GM12878 (cell line): ENCODE measurements around the gene SYCE1L. TPM values are rescaled to one million over a fixed set of nuclear protein-coding genes. Genes with fewer than 3 reads are reported as not detected.

Experiments used
- ATAC-seq: fragments of 200-7000 bp; cut with Tn5 transposase; 3 replicates; pipeline ENCODE4 v1.9.1; 2020; ENCODE audit warnings: mild to moderate bottlenecking, moderate library complexity
- BruUV-seq: library from RNA; stranded (reverse); fragments of 400-500 nt; replicated peaks from 2 replicates; lab custom pipeline; 2021; lab: Mats Ljungman, UMichigan
- CTCF ChIA-PET: fragments of 300-600 bp; sonication (Branson Sonifier 250); formaldehyde crosslinking; extraction: SDS; loops from one replicate; lab custom pipeline; 2021; ENCODE audit warnings: inconsistent platforms; lab: Yijun Ruan, JAX
- POLR2A ChIA-PET: fragments of 350-600 bp; formaldehyde crosslinking; extraction: SDS; loops from one replicate; lab custom pipeline; 2021; ENCODE audit warnings: inconsistent platforms; lab: Charles Lee
- RAD21 ChIA-PET: fragments of 300-600 bp; sonication (Branson Sonifier 250); formaldehyde crosslinking; loops from one replicate; lab custom pipeline; 2023; ENCODE audit warnings: antibody characterized with exemption; ENCODE audit not compliant: unreplicated experiment; lab: Charles Lee
- SMC1A ChIA-PET: fragments of 300-600 bp; sonication (Branson Sonifier 250); formaldehyde crosslinking; loops from one replicate; lab custom pipeline; 2023; ENCODE audit not compliant: unreplicated experiment, uncharacterized antibody; lab: Charles Lee
- DNase-seq: peaks from one replicate; pipeline ENCODE4 v3.0.0-alpha.2; 2011; ENCODE audit warnings: low read depth, low spot score
- FAIRE-seq: peaks from 3 replicates; lab custom pipeline; 2011; peaks lifted over from hg19 to GRCh38; lab: Jason Lieb, UNC
- H2AFZ ChIP-seq: 2 replicates; pipeline ENCODE4 v1.6.0; 2011; ENCODE audit warnings: low read depth, low read length, control low read depth; ENCODE audit not compliant: control insufficient read depth
- H3K27ac ChIP-seq: 2 replicates; pipeline ENCODE4 v1.5.1; 2011; ENCODE audit warnings: control low read depth; ENCODE audit not compliant: control insufficient read depth, insufficient read depth
- H3K27me3 ChIP-seq, 2 experiments: replicated peaks in 1 of 2; 2 replicates each; pipeline versions ENCODE4 v1.6.0 to v1.6.1; 2011; ENCODE audit warnings: low read length in 1 of 2; ENCODE audit not compliant: control insufficient read depth in 2 of 2, insufficient read depth in 2 of 2
- H3K36me3 ChIP-seq, 2 experiments: 2 replicates each; pipeline ENCODE4 v1.5.1; 2011; ENCODE audit warnings: low read length in 1 of 2; ENCODE audit not compliant: control insufficient read depth in 2 of 2, insufficient read depth in 2 of 2
- H3K4me1 ChIP-seq: 2 replicates; pipeline ENCODE4 v1.6.1; 2011; ENCODE audit warnings: mild to moderate bottlenecking, low read length, moderate library complexity, mixed read lengths; ENCODE audit not compliant: control insufficient read depth, insufficient read depth
- H3K4me2 ChIP-seq: 2 replicates; pipeline ENCODE4 v1.6.0; 2011; ENCODE audit warnings: control low read depth; ENCODE audit not compliant: control insufficient read depth, insufficient read depth
- H3K4me3 ChIP-seq: fragments of 200-600 bp; sonication (generic); 2 replicates; pipeline ENCODE4 v1.5.1; 2016
- H3K79me2 ChIP-seq: 2 replicates; pipeline ENCODE4 v1.6.0; 2011; ENCODE audit warnings: low read length; ENCODE audit not compliant: control insufficient read depth, insufficient read depth
- H3K9ac ChIP-seq: 2 replicates; pipeline ENCODE4 v1.8.0; 2011; ENCODE audit warnings: low read length, control low read depth, mixed read lengths; ENCODE audit not compliant: control insufficient read depth, insufficient read depth
- H3K9me3 ChIP-seq: replicated peaks from 3 replicates; pipeline ENCODE4 v1.5.1; 2011; ENCODE audit warnings: mild to moderate bottlenecking, low read length; ENCODE audit not compliant: control insufficient read depth, insufficient read depth
- H4K20me1 ChIP-seq: 2 replicates; pipeline ENCODE4 v1.6.0; 2011; ENCODE audit not compliant: control insufficient read depth, insufficient read depth
- BCL11A ChIP-seq: IDR thresholded peaks from 2 replicates; pipeline ENCODE4 v1.6.1; 2011; ENCODE audit warnings: low read depth, low read length
- BCL3 ChIP-seq: IDR thresholded peaks from 2 replicates; pipeline ENCODE4 v1.6.1; 2011; ENCODE audit warnings: borderline replicate concordance, low read depth, mild to moderate bottlenecking, moderate library complexity, low read length; ENCODE audit not compliant: insufficient read depth, poor library complexity, severe bottlenecking
- CEBPZ ChIP-seq: fragments of 150-350 bp; IDR thresholded peaks from 2 replicates; pipeline ENCODE4 v1.6.1; 2016; ENCODE audit warnings: low read depth, low read length
- CHD4 ChIP-seq: fragments of 200-600 bp; sonication (generic); IDR thresholded peaks from 2 replicates; pipeline ENCODE4 v1.6.1; 2016; ENCODE audit warnings: mild to moderate bottlenecking
- DPF2 ChIP-seq: fragments of 450-650 bp; IDR thresholded peaks from 2 replicates; pipeline ENCODE4 v1.6.1; 2017; ENCODE audit warnings: mild to moderate bottlenecking
- MYC ChIP-seq: IDR thresholded peaks from 2 replicates; pipeline ENCODE4 v1.6.1; 2011; ENCODE audit warnings: mild to moderate bottlenecking, low read length, moderate library complexity, inconsistent platforms; ENCODE audit not compliant: insufficient read depth, insufficient replicate concordance, insufficient read length, severe bottlenecking
- NFYB ChIP-seq: IDR thresholded peaks from 2 replicates; pipeline ENCODE4 v1.6.1; 2011; ENCODE audit warnings: low read depth, mild to moderate bottlenecking, low read length, improper control_type of control experiment, moderate library complexity; ENCODE audit not compliant: insufficient read depth
- NKRF ChIP-seq: fragments of 450-650 bp; conservative IDR thresholded peaks from 2 replicates; pipeline ENCODE4 v1.6.1; 2017; ENCODE audit warnings: mild to moderate bottlenecking, moderate library complexity
- SMAD1 ChIP-seq: fragments of 450-650 bp; IDR thresholded peaks from 2 replicates; pipeline ENCODE4 v1.6.1; 2018; ENCODE audit warnings: mild to moderate bottlenecking, low read depth; ENCODE audit not compliant: partially characterized antibody
- SMAD5 ChIP-seq: IDR thresholded peaks from 2 replicates; pipeline ENCODE4 v1.6.1; 2016; ENCODE audit warnings: antibody characterized with exemption, low read depth
- STAT1 ChIP-seq: fragments of 450-650 bp; conservative IDR thresholded peaks from 2 replicates; pipeline ENCODE4 v1.6.1; 2014; ENCODE audit warnings: antibody characterized with exemption, mild to moderate bottlenecking
- TCF3 ChIP-seq: IDR thresholded peaks from 2 replicates; pipeline ENCODE4 v1.6.1; 2012; ENCODE audit warnings: low read depth, mild to moderate bottlenecking, low read length, borderline replicate concordance; ENCODE audit not compliant: insufficient read depth
- ZBTB4 ChIP-seq: fragments of 450-650 bp; formaldehyde crosslinking; IDR thresholded peaks from 2 replicates; pipeline ENCODE4 v1.4.0; 2022; ENCODE audit warnings: mild to moderate bottlenecking, moderate library complexity
- ZNF384 ChIP-seq: IDR thresholded peaks from 2 replicates; pipeline ENCODE4 v1.6.1; 2012; ENCODE audit warnings: low read depth, mild to moderate bottlenecking, low read length, improper control_type of control experiment, borderline replicate concordance
- WGBS: methylation state at CpG from one replicate; pipeline ENCODE4 v1.1.6; 2016; ENCODE audit warnings: low lambda C conversion rate; ENCODE audit not compliant: insufficient replicate concordance, insufficient coverage; ENCODE audit errors: missing lambda C conversion rate; 5-methylcytosine and 5-hydroxymethylcytosine counted together
- in situ Hi-C: fragments of 300-500 bp; cut with MboI; formaldehyde crosslinking; loops from 9 replicates; pipeline ENCODE4 v1.14.3; 2018; ENCODE audit warnings: mixed read lengths
- intact Hi-C: fragments of 100-400 bp; cut with micrococcal nuclease; formaldehyde crosslinking; loops from one replicate; pipeline ENCODE4 v1.14.2; 2022; ENCODE audit not compliant: unreplicated experiment
- polyA plus RNA-seq, 11 experiments: library from polyadenylated mRNA; depleted of rRNA in 4 of 11; unstranded in 6 of 11; stranded (reverse) in 5 of 11; fragments of >200 nt; fragmentation: Nextera tagmentation in 4 of 11; fragmentation: Illumina TruSeq in 1 of 11; extraction: Ambion mirVana in 4 of 11; extraction: Trizol in 1 of 11; gene quantifications; 1 replicate in 1 of 11; 2 replicates in 10 of 11; pipeline versions ENCODE4 v1.2.1 to v1.2.3, GENCODE V29; 2011 to 2016; ENCODE audit warnings: inconsistent platforms in 2 of 11, missing spikeins in 2 of 11, low read depth in 1 of 11
- total RNA-seq, 4 experiments: library from RNA; depleted of rRNA in 3 of 4; stranded (reverse); fragments of >200 nt in 3 of 4; fragmentation: Illumina TruSeq in 1 of 4; extraction: Trizol in 1 of 4; gene quantifications; 2 replicates each; pipeline versions ENCODE4 v1.2.1 to v1.2.3, GENCODE V29; 2013 to 2021

The SYCE1L gene
- total and polyA plus RNA-seq, 10 of the 15 experiments (the other 5 are each of a cell fraction or from before 2014, with no cell fraction given): 0.35 to 4.6 (median 0.91) TPM; not detected in 5

- POLR2A ChIA-PET: no interaction called here
- no TSS peak for BruUV-seq
- TF ChIP-seq ZBTB4 (no peak), SMAD1 (no peak), MYC (no peak), CHD4 (no peak), CEBPZ (no peak), BCL11A (no peak), ZNF384 (no peak), NKRF (no peak), STAT1 (no peak), BCL3 (no peak), DPF2 (no peak), TCF3 (no peak), NFYB (no peak), SMAD5 (no peak)
Measured at GRCh38 chr16:77238593-77238992, 39.4 kb downstream of the SYCE1L start.

More at GRCh38 chr16:77238593-77238992, 39.4 kb downstream of the SYCE1L start:
- Histone ChIP-seq H3K9ac (no peak overlapping the region), H3K4me1 (no peaks in the 10 kb centered on the region), H3K36me3 (no peaks in the 10 kb centered on the region), H3K9me3 (no peaks in the 10 kb centered on the region), H3K27ac (no peak overlapping the region), H2AFZ (no peak overlapping the region), H3K79me2 (no peaks in the 10 kb centered on the region), H3K27me3 (no peaks in the 10 kb centered on the region; a peak in 1 of 4 replicates), H3K4me2 (no peak overlapping the region), H3K4me3 (no peak overlapping the region), H4K20me1 (no peaks in the 10 kb centered on the region)
- in situ Hi-C loops: loop anchor here (5.0 kb wide), 2 partner anchors 139 to 349 kb away; no protein-coding TSS in a partner anchor
- DNase-seq (no peak), FAIRE-seq (no peak), ATAC-seq (no peak)
- intact Hi-C loops: loop anchor here (2.0 to 10.0 kb wide), 2 partner anchors 212 to 736 kb away; no protein-coding TSS in a partner anchor
- SMC1A ChIA-PET: interaction anchor here (11.5 kb wide), 1 partner anchor 346 kb away, joined by 108 read pairs; no protein-coding TSS in a partner anchor
- RAD21 ChIA-PET: no interaction called here
- WGBS: 38% methylated on average over 5 of the region's 5 CpGs
- CTCF ChIA-PET: interaction anchor here (7.3 kb wide), 1 partner anchor 345 kb away, joined by 132 read pairs; no protein-coding TSS in a partner anchor
